K562 (cell line): ENCODE measurements around the gene KCNQ4. TPM values are rescaled to one million over a fixed set of nuclear protein-coding genes. Genes with fewer than 3 reads are reported as not detected.

Experiments used
- ATAC-seq: fragments of 200-7000 bp; cut with Tn5 transposase; 3 replicates; pipeline ENCODE4 v1.9.1; 2020; ENCODE audit warnings: moderate library complexity
- BruUV-seq: library from RNA; stranded (reverse); fragments of 400-500 nt; replicated peaks from 2 replicates; lab custom pipeline; 2021; lab: Mats Ljungman, UMichigan
- CTCF ChIA-PET: fragments of 300-600 bp; formaldehyde crosslinking; extraction: SDS; loops from one replicate; lab custom pipeline; 2021; ENCODE audit warnings: low intra/inter-chr PET ratio; lab: Yijun Ruan, JAX
- POLR2A ChIA-PET: fragments of 300-600, 350-650 bp; sonication (Branson Sonifier 250); formaldehyde crosslinking; extraction: SDS; loops from one replicate; lab custom pipeline; 2021; ENCODE audit warnings: antibody characterized with exemption, inconsistent platforms; lab: Yijun Ruan, JAX
- DNase-seq, 4 experiments: peaks; one replicate each; pipeline versions ENCODE4 v3.0.0 to v3.0.0-alpha.2; 2011 to 2018; ENCODE audit warnings: low spot score in 3 of 4, mixed read lengths in 3 of 4; ENCODE audit errors: extremely low read depth in 1 of 4
- FAIRE-seq: peaks from 2 replicates; lab custom pipeline; 2011; peaks lifted over from hg19 to GRCh38; lab: Jason Lieb, UNC
- H2AFZ ChIP-seq: 2 replicates; pipeline ENCODE4 v1.6.0; 2011; ENCODE audit warnings: low read depth, low read length, control low read depth, inconsistent platforms
- H3K27ac ChIP-seq: fragments of 200-600 bp; 3 replicates; pipeline ENCODE4 v1.8.0; 2011; ENCODE audit warnings: low read depth, mild to moderate bottlenecking, control low read depth, inconsistent platforms, low read length, moderate library complexity, mixed read lengths; ENCODE audit errors: extremely low read depth
- H3K27me3 ChIP-seq, 2 experiments: fragments of 300-600 bp in 1 of 2; 2 replicates in 1 of 2; 3 replicates in 1 of 2; pipeline versions ENCODE4 v1.6.0 to v1.8.0; 2011; ENCODE audit warnings: inconsistent platforms in 2 of 2, low read length in 2 of 2, mild to moderate bottlenecking in 1 of 2, mixed read lengths in 1 of 2, moderate library complexity in 1 of 2; ENCODE audit not compliant: control insufficient read depth in 2 of 2, insufficient read depth in 2 of 2
- H3K36me3 ChIP-seq: fragments of 300-600 bp; 3 replicates; pipeline ENCODE4 v1.8.0; 2011; ENCODE audit warnings: mild to moderate bottlenecking, low read length, inconsistent platforms; ENCODE audit not compliant: control insufficient read depth, insufficient read depth
- H3K4me1 ChIP-seq, 2 experiments: fragments of 200-600 bp in 1 of 2; replicated peaks in 1 of 2; 2 replicates in 1 of 2; 3 replicates in 1 of 2; pipeline versions ENCODE4 v1.5.1 to v1.8.0; 2011; ENCODE audit warnings: inconsistent platforms in 2 of 2, low read length in 2 of 2, mild to moderate bottlenecking in 1 of 2, mixed read lengths in 1 of 2, moderate library complexity in 1 of 2; ENCODE audit not compliant: control insufficient read depth in 2 of 2, insufficient read depth in 2 of 2
- H3K4me2 ChIP-seq: 2 replicates; pipeline ENCODE4 v1.6.1; 2011; ENCODE audit warnings: low read length, control low read depth, inconsistent platforms, mixed read lengths; ENCODE audit not compliant: insufficient read depth
- H3K4me3 ChIP-seq: fragments of 200-600 bp; sonication (generic), shearing (Covaris generic); 2 replicates; pipeline ENCODE4 v1.5.1; 2016; ENCODE audit warnings: control low read depth, inconsistent platforms
- H3K79me2 ChIP-seq: fragments of 200-600 bp; 3 replicates; pipeline ENCODE4 v1.8.0; 2011; ENCODE audit warnings: low read length, inconsistent platforms; ENCODE audit not compliant: control insufficient read depth, insufficient read depth
- H3K9ac ChIP-seq, 2 experiments: 2 replicates each; pipeline versions ENCODE4 v1.6.0 to v1.6.1; 2011; ENCODE audit warnings: low read depth in 2 of 2, low read length in 2 of 2, control low read depth in 1 of 2, inconsistent platforms in 1 of 2, mild to moderate bottlenecking in 1 of 2, mixed read lengths in 1 of 2; ENCODE audit not compliant: insufficient read depth in 1 of 2
- H3K9me1 ChIP-seq: one replicate; pipeline ENCODE4 v1.6.0; 2011; ENCODE audit warnings: inconsistent platforms, mild to moderate bottlenecking, low read length, moderate library complexity; ENCODE audit not compliant: control insufficient read depth, insufficient read depth
- H3K9me3 ChIP-seq: replicated peaks from 2 replicates; pipeline ENCODE4 v1.5.1; 2011; ENCODE audit warnings: low read depth, low read length, inconsistent platforms; ENCODE audit not compliant: control insufficient read depth, insufficient read depth
- H4K20me1 ChIP-seq: replicated peaks from 2 replicates; pipeline ENCODE4 v1.6.1; 2011; ENCODE audit warnings: low read length, inconsistent platforms, mixed read lengths; ENCODE audit not compliant: control insufficient read depth, insufficient read depth
- HCFC1 ChIP-seq: IDR thresholded peaks from 2 replicates; pipeline ENCODE4 v1.6.1; 2012; ENCODE audit warnings: low read depth, low read length, improper control_type of control experiment
- HMGN3 ChIP-seq: IDR thresholded peaks from 2 replicates; pipeline ENCODE4 v1.6.1; 2011; ENCODE audit warnings: borderline replicate concordance, low read depth, mild to moderate bottlenecking, mixed read lengths, low read length; ENCODE audit not compliant: insufficient read length; ENCODE audit errors: extremely low read depth
- MXI1 ChIP-seq: IDR thresholded peaks from 2 replicates; pipeline ENCODE4 v1.6.1; 2011; ENCODE audit warnings: low read depth, mild to moderate bottlenecking, improper control_type of control experiment, low read length
- NFXL1 ChIP-seq: fragments of 450-650 bp; formaldehyde crosslinking; IDR thresholded peaks from 2 replicates; pipeline ENCODE4 v1.4.0; 2021; ENCODE audit warnings: mild to moderate bottlenecking
- ZFP30 ChIP-seq: fragments of 250-450 bp; sonication (Bioruptor Pico); IDR thresholded peaks from 2 replicates; pipeline ENCODE4 v1.8.0; 2022; ENCODE audit warnings: moderate library complexity, mild to moderate bottlenecking, inconsistent platforms, borderline replicate concordance
- ZNF197 ChIP-seq: fragments of 200-800 bp; sonication (Bioruptor generic); IDR thresholded peaks from 2 replicates; pipeline ENCODE4 v1.6.1; 2016; ENCODE audit warnings: low read depth, missing genetic modification characterization, missing compliant biosample characterization
- ZNF584 ChIP-seq: fragments of 200-800 bp; sonication (Bioruptor generic); IDR thresholded peaks from 2 replicates; pipeline ENCODE4 v1.6.1; 2016; ENCODE audit warnings: low read depth, mild to moderate bottlenecking, missing genetic modification characterization, missing compliant biosample characterization
- ZNF586 ChIP-seq: fragments of 450-650 bp; formaldehyde crosslinking; conservative IDR thresholded peaks from 2 replicates; pipeline ENCODE4 v1.4.0; 2020; ENCODE audit warnings: mild to moderate bottlenecking, moderate library complexity
- WGBS: fragments of 100-300 bp; shearing (Covaris generic); methylation state at CpG from one replicate; pipeline ENCODE4 v1.1.6; 2016; ENCODE audit warnings: low coverage, mixed read lengths; ENCODE audit not compliant: insufficient coverage; ENCODE audit errors: missing lambda C conversion rate; 5-methylcytosine and 5-hydroxymethylcytosine counted together
- in situ Hi-C: fragments of 300-500 bp; cut with MboI; formaldehyde crosslinking; loops from 4 replicates; pipeline ENCODE4 v1.15.0; 2018; ENCODE audit warnings: inconsistent platforms, mixed read lengths
- intact Hi-C: fragments of 100-400 bp; cut with micrococcal nuclease; formaldehyde crosslinking; loops from 2 replicates; pipeline ENCODE4 v1.14.2; 2022
- polyA plus RNA-seq, 8 experiments: library from polyadenylated mRNA; depleted of rRNA in 4 of 8; stranded (reverse) in 5 of 8; unstranded in 3 of 8; fragments of >200 nt; fragmentation: Nextera tagmentation in 2 of 8; fragmentation: Illumina TruSeq in 1 of 8; extraction: Ambion mirVana in 2 of 8; extraction: Trizol in 1 of 8; gene quantifications; 2 replicates each; pipeline versions ENCODE4 v1.2.1 to v1.2.3, GENCODE V29; 2011 to 2014; ENCODE audit warnings: inconsistent platforms in 1 of 8, missing spikeins in 1 of 8
- total RNA-seq, 7 experiments: library from RNA; depleted of rRNA in 6 of 7; stranded (reverse); fragments of >200 nt in 6 of 7; fragmentation: Illumina TruSeq in 2 of 7; extraction: Trizol in 2 of 7; gene quantifications; 2 replicates each; pipeline versions ENCODE4 v1.2.1 to v1.2.3, GENCODE V29; 2011 to 2021; ENCODE audit warnings: low replicate concordance in 1 of 7

The KCNQ4 gene
- total and polyA plus RNA-seq, 9 of the 15 experiments (the other 6 are each of a cell fraction or from before 2014, with no cell fraction given), result 0.07 to 4.1 (median 0.79) TPM

DNA sequence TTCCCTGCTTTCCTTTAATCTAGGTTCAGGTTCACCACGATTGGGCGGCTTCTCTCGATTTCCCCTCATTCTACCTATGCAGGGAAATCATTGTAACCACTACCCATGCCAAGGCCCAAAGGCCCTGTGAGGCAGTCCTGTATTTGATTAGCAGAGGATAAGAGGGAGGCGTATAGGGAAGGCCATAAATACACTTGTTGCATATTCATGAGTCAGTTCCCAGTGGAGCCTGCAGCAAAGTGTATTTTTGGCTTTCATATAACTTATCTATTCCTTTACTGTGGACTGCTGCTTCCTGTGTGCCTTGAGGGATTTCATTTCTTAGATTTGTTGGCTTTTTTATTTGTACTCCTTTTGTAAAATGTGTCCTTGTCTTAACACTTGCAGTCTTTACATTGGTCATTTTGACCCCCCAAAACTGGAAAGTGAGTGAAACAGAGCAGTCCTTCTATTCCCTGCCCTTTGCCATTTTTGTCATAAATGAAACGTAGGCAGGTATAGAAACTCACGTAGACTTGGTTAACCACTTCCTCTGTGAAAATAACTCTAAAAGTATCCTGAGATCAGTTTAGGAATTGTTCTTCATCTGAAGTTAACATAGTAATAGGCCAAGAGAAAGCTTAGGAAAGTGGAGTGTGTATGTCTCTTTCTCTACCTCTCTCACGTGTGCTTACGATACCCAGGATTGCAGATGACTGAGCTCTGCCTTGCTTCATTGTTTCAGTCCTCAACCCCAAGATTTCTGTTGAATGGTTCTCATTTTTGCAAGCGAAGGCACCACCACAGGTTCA is 19.6 kb upstream of the KCNQ4 start:
- Histone ChIP-seq H3K4me2 (no peak overlapping the region), H3K9me3 (no peaks in the 10 kb centered on the region), H3K9ac (no peak overlapping the region), H3K36me3 (peaks cover 94% of the 10 kb centered on the region), H3K27me3 (no peaks in the 10 kb centered on the region), H4K20me1 (no peaks in the 10 kb centered on the region), H3K4me3 (no peak overlapping the region), H3K79me2 (no peaks in the 10 kb centered on the region), H2AFZ (no peak overlapping the region), H3K4me1 (no peaks in the 10 kb centered on the region; a peak in 1 of 5 replicates)
- CTCF ChIA-PET, result no interaction called here
- POLR2A ChIA-PET, result interaction anchor here (0.6 to 2.6 kb wide), 5 partner anchors 8 to 134 kb away, joined by 3 to 11 read pairs (median 4); partner anchors contain the start of gene NFYC
- intact Hi-C loops (no loop called here), in situ Hi-C loops (no loop called here)
- 90% methylated on average over 9 of the region's 9 CpGs for WGBS
- FAIRE-seq, result no peak
- DNase-seq, result no peak
- no TSS peak for BruUV-seq
- ATAC-seq, result no peak
- no peak for TF ChIP-seq ZNF197
- TF ChIP-seq ZFP30 (CRISPR knock-in tag), result no peak
- no peak for TF ChIP-seq ZNF584 (CRISPR knock-in tag)
- TF ChIP-seq, all 486 proteins: peak for 0
- Histone ChIP-seq H3K9me1 (no peaks in the 10 kb centered on the region), H3K27ac (no peak overlapping the region)

- BruUV-seq, result no TSS peak
Observed at GRCh38 chr1:40764981-40765380, 18.6 kb upstream of the KCNQ4 start.

More at GRCh38 chr1:40764981-40765380, 18.6 kb upstream of the KCNQ4 start:
- CTCF ChIA-PET, result no interaction called here
- no peaks in the 10 kb centered on the region for H4K20me1 ChIP-seq
- DNase-seq (no peak), FAIRE-seq (no peak), ATAC-seq (no peak)
- intact Hi-C loops (no loop called here), in situ Hi-C loops (no loop called here)
- no peaks in the 10 kb centered on the region for H3K79me2 ChIP-seq
- WGBS, result 75% methylated on average over 2 of the region's 2 CpGs
- H3K4me1 ChIP-seq, result no peaks in the 10 kb centered on the region; a peak in 1 of 5 replicates
- H3K27me3 ChIP-seq, result no peaks in the 10 kb centered on the region
- H3K4me2 ChIP-seq, result no peak overlapping the region
- POLR2A ChIA-PET, result interaction anchor here (1.2 to 2.6 kb wide), 7 partner anchors 9 to 99 kb away, joined by 3 to 11 read pairs (median 5); partner anchors contain the start of gene NFYC
- no peak overlapping the region for H3K9ac ChIP-seq
- TF ChIP-seq HCFC1 (no peak), MXI1 (no peak), HMGN3 (no peak), ZNF586 (CRISPR knock-in tag) (no peak), NFXL1 (CRISPR knock-in tag) (no peak)
- H3K27ac ChIP-seq, result no peak overlapping the region
- no peaks in the 10 kb centered on the region for H3K9me1 ChIP-seq
- H3K9me3 ChIP-seq, result no peaks in the 10 kb centered on the region
- no peak overlapping the region for H2AFZ ChIP-seq
- H3K4me3 ChIP-seq, result no peak overlapping the region
- peaks cover 94% of the 10 kb centered on the region for H3K36me3 ChIP-seq
